Mesodermal cell (in vitro differentiated cells): ENCODE measurements around the gene PARP15. TPM values are rescaled to one million over a fixed set of nuclear protein-coding genes. Genes with fewer than 3 reads are reported as not detected.

Experiments
- H3K27ac ChIP-seq: 2 replicates; pipeline ENCODE4 v1.7.0; 2013; ENCODE audit warnings: mild to moderate bottlenecking, low read depth, low read length, moderate library complexity; ENCODE audit not compliant: severe bottlenecking
- H3K36me3 ChIP-seq: 2 replicates; pipeline ENCODE4 v1.7.1; 2013; ENCODE audit warnings: mild to moderate bottlenecking, low read length, moderate library complexity; ENCODE audit not compliant: control insufficient read depth, insufficient read depth
- H3K4me1 ChIP-seq: one replicate; pipeline ENCODE4 v1.7.1; 2013; ENCODE audit warnings: mild to moderate bottlenecking, low read length; ENCODE audit not compliant: insufficient read depth, control insufficient read depth, poor library complexity, severe bottlenecking
- H3K4me3 ChIP-seq: 2 replicates; pipeline ENCODE4 v1.7.0; 2013; ENCODE audit warnings: low read length, control low read depth, mild to moderate bottlenecking; ENCODE audit not compliant: insufficient read depth, poor library complexity, severe bottlenecking; ENCODE audit errors: extremely low read depth
- H3K9me3 ChIP-seq: 2 replicates; pipeline ENCODE4 v1.7.1; 2013; ENCODE audit warnings: mild to moderate bottlenecking, low read length, moderate library complexity; ENCODE audit not compliant: control insufficient read depth
- WGBS, 2 experiments: methylation state at CpG; one replicate each; pipeline ENCODE4 v1.1.5; 2013; ENCODE audit warnings: missing lambda C conversion rate in 2 of 2; ENCODE audit not compliant: insufficient coverage in 2 of 2; 5-methylcytosine and 5-hydroxymethylcytosine counted together
- polyA plus RNA-seq, 2 experiments: library from polyadenylated mRNA; stranded (reverse); fragments of 50-300 nt; gene quantifications; one replicate each; pipeline ENCODE4 v1.2.3, GENCODE V29; 2013

PARP15 gene
- not detected for polyA plus RNA-seq (2013, experiment 1 of 2)
- not detected for polyA plus RNA-seq (2013, experiment 2 of 2)

DNA sequence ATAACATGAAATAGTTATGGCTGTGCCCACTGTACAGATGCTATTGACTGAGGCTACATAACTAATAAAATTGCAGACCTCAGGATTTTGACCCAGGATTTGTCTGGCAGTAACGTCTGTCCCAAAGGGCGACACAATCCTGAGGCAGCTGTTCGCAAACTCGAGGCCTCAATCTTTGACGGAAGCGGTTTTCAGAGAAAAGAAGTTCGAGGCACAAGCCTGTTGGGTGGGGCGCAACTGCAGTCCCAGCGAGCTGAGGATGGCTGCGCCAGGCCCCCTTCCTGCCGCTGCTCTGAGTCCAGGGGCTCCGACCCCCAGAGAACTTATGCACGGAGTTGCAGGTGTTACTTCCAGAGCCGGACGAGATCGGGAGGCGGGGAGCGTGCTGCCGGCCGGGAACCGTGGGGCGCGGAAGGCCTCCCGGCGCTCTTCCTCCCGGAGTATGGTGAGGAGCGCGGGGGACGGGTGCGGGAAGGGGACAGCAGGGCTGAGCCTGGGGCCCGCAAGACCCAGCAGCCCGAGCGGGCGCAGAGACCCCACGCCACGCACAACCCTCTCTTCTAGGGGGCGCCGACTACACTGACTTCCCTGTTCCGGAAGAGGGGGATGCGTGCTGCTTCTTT is at the start of gene PARP15:
PARP15 (plus strand) TSS at position 242 of the 623 bp plus-strand sequence; CDS start at position 260, 18 bp downstream.
- Histone ChIP-seq H3K4me3 (no peak within 1 kb of the TSS), H3K27ac (no peak within 1 kb of the TSS), H3K36me3 (no peaks in the 10 kb centered on the region), H3K4me1 (peaks cover 5% of the 10 kb centered on the region), H3K9me3 (peaks cover 16% of the 10 kb centered on the region)
- WGBS, 2 experiments, result 65 to 71% methylated on average over 16 to 36 of the region's 40 CpGs

DNA sequence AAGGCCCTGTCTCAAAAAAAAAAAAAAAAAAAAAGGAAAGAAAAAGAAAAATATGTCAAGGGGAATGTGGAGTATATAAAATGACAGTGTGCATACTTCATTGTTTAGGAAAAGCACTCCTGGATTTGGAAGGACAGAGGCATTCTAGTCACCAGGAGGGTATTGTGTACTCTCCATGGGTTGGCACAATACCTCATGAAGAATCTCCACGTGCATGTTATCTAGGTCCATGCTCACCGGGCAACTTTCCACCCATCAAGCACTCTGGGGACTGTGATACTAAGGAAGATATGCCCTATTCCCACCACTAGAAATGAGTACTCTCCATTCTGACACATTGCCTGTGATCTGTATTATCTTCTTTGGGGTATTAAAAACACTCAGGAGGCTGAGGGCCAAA is 47.3 kb upstream of the PARP15 start:
- H3K4me3 ChIP-seq, result no peak overlapping the region
- H3K36me3 ChIP-seq, result no peaks in the 10 kb centered on the region
- H3K4me1 ChIP-seq, result peaks cover 6% of the 10 kb centered on the region
- H3K9me3 ChIP-seq, result no peaks in the 10 kb centered on the region
- 100% methylated on average over 1 of the region's 2 CpGs for WGBS, 2 experiments
- no peak overlapping the region for H3K27ac ChIP-seq

DNA sequence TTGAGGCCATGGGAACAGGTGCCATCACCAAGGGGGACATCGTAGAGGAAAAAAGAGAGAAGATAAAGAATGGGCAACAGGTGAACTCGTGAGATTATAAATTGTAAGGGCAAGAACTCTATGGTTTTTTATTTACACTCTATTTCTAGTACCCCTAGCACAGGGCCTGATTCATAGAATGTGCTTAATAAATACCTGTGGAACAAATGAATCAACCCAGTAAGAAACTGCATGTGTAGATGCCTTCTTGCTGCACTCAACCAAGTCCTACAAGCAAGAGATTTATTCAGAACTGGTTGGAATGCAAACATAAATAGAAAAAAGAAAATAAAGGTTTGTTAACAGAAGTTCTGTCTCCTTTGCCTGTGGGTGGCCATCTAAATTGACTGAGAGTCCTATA is 44.0 kb upstream of the PARP15 start:
- no peaks in the 10 kb centered on the region for H3K9me3 ChIP-seq
- no peak overlapping the region for H3K27ac ChIP-seq
- peaks cover 6% of the 10 kb centered on the region for H3K4me1 ChIP-seq
- no peak overlapping the region for H3K4me3 ChIP-seq
- H3K36me3 ChIP-seq, result no peaks in the 10 kb centered on the region
- WGBS, 2 experiments, result 83% methylated on average over 1 of the region's 2 CpGs; no CpG with 5 or more reads in 1 of the 2 experiments

- H3K4me3 ChIP-seq, result no peak overlapping the region
- no peaks in the 10 kb centered on the region for H3K36me3 ChIP-seq
- peaks cover 6% of the 10 kb centered on the region for H3K4me1 ChIP-seq
- WGBS, 2 experiments, result 100% methylated on average over 1 of the region's 1 CpG
- H3K9me3 ChIP-seq, result no peaks in the 10 kb centered on the region
- no peak overlapping the region for H3K27ac ChIP-seq
Measured at GRCh38 chr3:122533931-122534334, 43.5 kb upstream of the PARP15 start.

DNA sequence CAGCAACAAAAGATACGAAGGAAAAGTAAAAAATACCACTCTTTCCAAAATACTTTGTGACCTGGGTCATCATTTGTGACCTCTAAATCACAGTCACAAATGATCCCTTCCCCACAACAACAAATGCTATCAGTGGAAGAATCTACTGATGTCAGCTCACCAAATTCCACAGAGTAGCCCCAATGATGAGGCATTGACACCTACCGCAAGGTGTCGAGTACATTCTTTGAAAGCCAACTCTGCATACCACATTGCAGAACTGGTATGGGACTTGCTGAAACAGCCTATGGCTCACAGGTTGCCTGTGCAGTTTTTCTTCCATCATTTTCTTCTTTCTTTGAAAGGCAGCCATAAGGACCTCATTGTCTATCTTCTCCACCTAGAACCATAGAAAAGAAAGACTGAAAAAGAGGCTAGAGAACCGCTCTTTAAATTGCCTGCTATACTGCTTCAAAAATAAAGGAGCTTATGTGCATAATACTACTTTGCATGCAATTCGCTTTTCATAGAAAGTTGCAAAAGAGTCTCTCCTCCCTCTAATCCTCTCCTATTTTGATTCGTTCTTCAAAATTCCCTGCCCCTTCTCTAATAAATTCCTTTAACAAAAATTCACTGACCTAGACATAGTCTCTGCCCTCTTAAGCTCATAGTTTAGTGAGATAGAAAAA is 41.4 kb upstream of the PARP15 start:
- H3K9me3 ChIP-seq, result no peaks in the 10 kb centered on the region
- 59 to 60% methylated on average over 5 of the region's 6 CpGs for WGBS, 2 experiments
- peaks cover 6% of the 10 kb centered on the region for H3K4me1 ChIP-seq
- H3K27ac ChIP-seq, result no peak overlapping the region
- no peaks in the 10 kb centered on the region for H3K36me3 ChIP-seq
- no peak overlapping the region for H3K4me3 ChIP-seq

GRCh38 chr3:122536632-122537001 is 40.8 kb upstream of the PARP15 start:
- 42 to 53% methylated on average over 3 of the region's 3 CpGs for WGBS, 2 experiments
- Histone ChIP-seq H3K27ac (no peak overlapping the region), H3K4me1 (peaks cover 6% of the 10 kb centered on the region), H3K4me3 (no peak overlapping the region), H3K9me3 (no peaks in the 10 kb centered on the region), H3K36me3 (no peaks in the 10 kb centered on the region)

- H3K27ac ChIP-seq, result no peak overlapping the region
- H3K36me3 ChIP-seq, result no peaks in the 10 kb centered on the region
- no peak overlapping the region for H3K4me3 ChIP-seq
- WGBS, 2 experiments, result 87 to 90% methylated on average over 5 to 6 of the region's 7 CpGs
- H3K9me3 ChIP-seq, result no peaks in the 10 kb centered on the region
- peaks cover under 1% of the 10 kb centered on the region for H3K4me1 ChIP-seq
Measured at GRCh38 chr3:122538956-122539490, 38.4 kb upstream of the PARP15 start.

DNA sequence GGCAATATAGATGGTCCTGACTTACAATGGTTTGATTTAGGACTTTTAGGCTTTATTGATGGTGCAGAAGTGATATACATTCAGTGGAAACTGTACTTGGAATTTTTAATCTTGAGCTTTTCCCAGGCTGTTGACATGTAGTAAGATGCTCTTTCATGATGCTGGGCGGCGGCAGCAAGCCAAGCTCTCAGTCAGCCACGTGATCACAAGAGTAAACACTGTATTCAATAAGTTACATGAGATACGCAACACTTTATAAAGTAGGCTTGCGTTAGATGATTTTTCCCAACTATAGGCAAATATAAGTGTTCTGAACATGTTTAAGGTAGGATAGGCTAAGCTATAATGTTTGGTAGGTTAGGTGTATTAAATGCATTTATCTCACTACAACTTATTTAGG is 31.3 kb upstream of the PARP15 start:
- H3K36me3 ChIP-seq, result no peaks in the 10 kb centered on the region
- WGBS, 2 experiments, result 100% methylated on average over 2 of the region's 5 CpGs
- no peak overlapping the region for H3K27ac ChIP-seq
- no peaks in the 10 kb centered on the region for H3K9me3 ChIP-seq
- no peak overlapping the region for H3K4me3 ChIP-seq
- no peaks in the 10 kb centered on the region for H3K4me1 ChIP-seq

GRCh38 chr3:122548076-122548475 is 29.4 kb upstream of the PARP15 start:
- no peak overlapping the region for H3K27ac ChIP-seq
- 86 to 100% methylated on average over 1 to 3 of the region's 3 CpGs for WGBS, 2 experiments

GRCh38 chr3:122548619-122549018 is 28.8 kb upstream of the PARP15 start:
- H3K4me1 ChIP-seq, result no peaks in the 10 kb centered on the region
- no CpG with 5 or more reads among the region's 1 CpG for WGBS, 2 experiments
- no peak overlapping the region for H3K27ac ChIP-seq
- H3K36me3 ChIP-seq, result no peaks in the 10 kb centered on the region
- no peak overlapping the region for H3K4me3 ChIP-seq
- no peaks in the 10 kb centered on the region for H3K9me3 ChIP-seq

More at GRCh38 chr3:122548076-122548475, 29.4 kb upstream of the PARP15 start:
- H3K9me3 ChIP-seq, result no peaks in the 10 kb centered on the region
- H3K4me3 ChIP-seq, result no peak overlapping the region
- no peaks in the 10 kb centered on the region for H3K36me3 ChIP-seq
- no peaks in the 10 kb centered on the region for H3K4me1 ChIP-seq

- Histone ChIP-seq H3K36me3 (no peaks in the 10 kb centered on the region), H3K27ac (no peak overlapping the region), H3K4me1 (peaks cover 4% of the 10 kb centered on the region), H3K9me3 (no peaks in the 10 kb centered on the region), H3K4me3 (no peak overlapping the region)
- WGBS, 2 experiments, result 60% methylated on average over 1 of the region's 3 CpGs; no CpG with 5 or more reads in 1 of the 2 experiments
Measured at GRCh38 chr3:122553171-122553570, 24.3 kb upstream of the PARP15 start.
